DOHH2 (cell line): ENCODE data around the gene C11orf42.

ENCODE experiments used
- EZH2phosphoT487 ChIP-seq: fragments of 200-600 bp; sonication (generic); IDR thresholded peaks from 2 replicates; pipeline ENCODE4 v1.6.1; 2017; ENCODE audit warnings: borderline replicate concordance, mild to moderate bottlenecking, antibody characterized with exemption, low read length, moderate library complexity, mixed read lengths
- TF ChIP-seq, protein P1 (sequence below): fragments of 200-600 bp; sonication (generic); IDR thresholded peaks from one replicate; pipeline ENCODE4 v1.5.1; 2014; ENCODE audit warnings: antibody characterized with exemption, mild to moderate bottlenecking, low read depth, low read length; ENCODE audit not compliant: poor library complexity, severe bottlenecking

DNA sequence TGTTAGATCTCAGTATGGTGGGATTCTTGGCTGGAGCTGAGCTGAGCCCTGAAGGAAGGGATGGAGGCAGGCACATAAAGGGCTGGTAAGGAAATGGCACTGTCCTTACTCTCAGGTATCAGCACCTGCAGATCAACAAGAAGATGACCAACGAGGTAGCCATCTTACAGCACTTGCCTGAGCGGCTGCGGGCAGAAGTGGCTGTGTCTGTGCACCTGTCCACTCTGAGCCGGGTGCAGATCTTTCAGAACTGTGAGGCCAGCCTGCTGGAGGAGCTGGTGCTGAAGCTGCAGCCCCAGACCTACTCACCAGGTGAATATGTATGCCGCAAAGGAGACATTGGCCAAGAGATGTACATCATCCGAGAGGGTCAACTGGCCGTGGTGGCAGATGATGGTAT is 36.0 kb downstream of the C11orf42 start:
- TF ChIP-seq, protein P1, sequence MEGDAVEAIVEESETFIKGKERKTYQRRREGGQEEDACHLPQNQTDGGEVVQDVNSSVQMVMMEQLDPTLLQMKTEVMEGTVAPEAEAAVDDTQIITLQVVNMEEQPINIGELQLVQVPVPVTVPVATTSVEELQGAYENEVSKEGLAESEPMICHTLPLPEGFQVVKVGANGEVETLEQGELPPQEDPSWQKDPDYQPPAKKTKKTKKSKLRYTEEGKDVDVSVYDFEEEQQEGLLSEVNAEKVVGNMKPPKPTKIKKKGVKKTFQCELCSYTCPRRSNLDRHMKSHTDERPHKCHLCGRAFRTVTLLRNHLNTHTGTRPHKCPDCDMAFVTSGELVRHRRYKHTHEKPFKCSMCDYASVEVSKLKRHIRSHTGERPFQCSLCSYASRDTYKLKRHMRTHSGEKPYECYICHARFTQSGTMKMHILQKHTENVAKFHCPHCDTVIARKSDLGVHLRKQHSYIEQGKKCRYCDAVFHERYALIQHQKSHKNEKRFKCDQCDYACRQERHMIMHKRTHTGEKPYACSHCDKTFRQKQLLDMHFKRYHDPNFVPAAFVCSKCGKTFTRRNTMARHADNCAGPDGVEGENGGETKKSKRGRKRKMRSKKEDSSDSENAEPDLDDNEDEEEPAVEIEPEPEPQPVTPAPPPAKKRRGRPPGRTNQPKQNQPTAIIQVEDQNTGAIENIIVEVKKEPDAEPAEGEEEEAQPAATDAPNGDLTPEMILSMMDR: no peak
- no peak for TF ChIP-seq EZH2phosphoT487
